Fibroblast of skin of right biceps (primary cell): Measurements from ENCODE around the gene PTGR1.
"Not testable (repeated sequence)": the region's sequence is repeated elsewhere in the genome, so short reads cannot be mapped to it uniquely, and the experiment has no call there.

Source experiments
- DNase-seq: peaks from one replicate; pipeline ENCODE4 v3.0.0-alpha.2; 2013

Gene PTGR1

DNA sequence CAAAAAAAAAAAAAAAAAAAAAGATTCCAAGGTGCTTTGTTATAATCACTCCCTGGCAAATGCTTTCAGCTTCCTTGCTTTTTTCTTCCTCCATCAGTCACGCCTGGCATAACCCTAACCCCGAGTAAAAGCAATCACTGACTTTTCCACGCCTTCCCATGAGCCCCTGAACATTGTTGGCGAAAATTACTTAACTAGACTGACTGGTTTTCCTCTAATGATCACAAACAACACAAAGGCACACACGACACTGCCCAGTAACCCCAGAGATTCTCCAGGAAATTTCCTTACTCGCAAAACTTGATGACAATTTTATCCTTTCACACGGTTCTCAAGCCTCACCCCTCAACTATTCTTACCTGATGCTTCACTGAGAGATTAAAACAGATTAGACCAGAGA, 11.4 kb upstream of the PTGR1 start:
- DNase-seq = no peak

DNA sequence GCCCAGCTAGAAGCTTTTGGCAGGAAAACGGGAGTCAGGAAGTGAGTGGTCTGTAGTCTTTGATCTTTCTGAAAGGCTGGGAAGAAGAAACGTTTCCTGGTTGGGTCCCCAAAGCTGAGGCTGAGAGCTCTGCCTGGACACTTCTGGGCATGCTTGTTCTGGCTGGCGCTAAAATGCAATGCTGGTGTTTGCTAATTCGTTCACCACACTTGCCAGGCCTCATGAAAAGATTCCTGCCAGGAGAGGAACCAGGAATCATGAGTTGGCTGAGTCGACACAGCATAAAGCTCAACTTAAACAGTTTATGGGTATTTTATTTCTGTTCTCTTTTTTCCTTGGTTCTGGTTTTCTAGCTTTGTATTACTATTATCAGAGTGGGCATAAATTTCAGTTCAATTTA, 10.7 kb upstream of the PTGR1 start:
- no peak for DNase-seq

DNA sequence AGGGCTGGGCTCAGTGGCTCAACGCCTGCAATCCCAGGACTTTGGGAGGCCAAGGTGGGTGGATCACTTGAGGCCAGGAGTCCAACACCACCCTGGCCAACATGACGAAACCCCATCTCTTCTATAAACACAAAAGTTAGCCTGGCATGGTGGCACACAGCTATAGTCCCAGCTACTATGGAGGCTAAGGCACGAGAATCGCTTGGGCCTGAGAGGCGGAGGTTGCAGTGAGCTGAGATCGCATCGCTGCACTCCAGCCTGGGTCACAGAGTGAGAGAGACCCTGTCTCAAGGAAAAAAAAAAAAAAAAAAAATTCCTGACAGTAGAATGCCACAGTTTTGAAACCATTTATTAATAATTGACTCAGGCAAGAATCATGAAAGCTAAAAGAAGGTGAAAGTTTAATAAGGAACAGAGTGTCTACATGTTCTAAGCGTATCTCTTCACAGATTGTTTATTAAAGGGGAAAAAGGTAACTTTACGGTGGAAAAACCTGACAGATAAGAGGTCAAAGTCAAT, 5.7 kb upstream of the PTGR1 start:
- DNase-seq = no peak

DNA sequence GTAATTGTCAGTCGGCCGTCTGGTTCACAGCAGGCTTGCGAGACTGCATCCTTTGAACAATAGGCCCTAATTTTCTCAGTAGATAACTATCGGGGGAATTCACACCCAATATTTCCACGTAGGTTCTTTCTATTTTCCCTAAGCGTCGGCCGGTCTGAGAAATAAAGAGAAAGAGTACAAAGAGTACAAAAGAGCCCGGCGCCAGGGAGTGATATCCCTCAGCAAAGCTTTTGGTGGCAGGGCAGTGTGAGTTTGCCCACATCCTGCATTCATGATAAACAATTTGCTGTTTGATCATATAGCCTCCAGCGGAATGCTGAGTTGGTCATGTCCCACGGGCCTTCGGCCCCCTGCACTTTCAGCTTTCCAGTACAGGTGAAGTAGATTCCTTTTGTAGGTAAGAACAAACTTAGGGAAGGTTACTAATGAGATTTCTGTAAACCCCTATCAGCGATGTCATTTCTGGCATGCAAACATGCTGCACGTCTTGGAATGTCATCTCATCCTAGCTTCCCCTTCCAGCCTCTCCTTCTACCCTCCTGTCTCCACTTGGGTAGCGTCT, 4.7 kb upstream of the PTGR1 start:
- DNase-seq = no peak

DNA sequence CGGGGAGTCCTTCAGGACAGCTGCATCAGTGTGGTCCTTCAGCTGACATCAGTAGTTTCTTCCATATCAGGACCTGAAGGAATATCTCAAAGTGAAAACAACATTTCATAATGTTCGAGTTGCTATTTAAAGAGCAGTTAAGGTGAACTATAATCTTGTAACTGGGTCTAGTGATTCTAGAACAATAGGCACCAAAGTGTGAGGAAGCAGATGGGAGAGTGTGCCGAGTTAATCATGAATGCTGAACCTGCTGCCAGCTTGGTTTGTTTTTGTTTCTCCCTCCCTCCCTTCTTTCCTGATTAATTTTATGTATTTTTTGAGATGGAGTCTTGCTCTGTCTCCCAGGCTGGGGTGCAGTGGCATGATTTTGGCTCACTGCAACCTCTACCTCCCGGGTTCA, 3.6 kb upstream of the PTGR1 start:
- DNase-seq = no peak

DNA sequence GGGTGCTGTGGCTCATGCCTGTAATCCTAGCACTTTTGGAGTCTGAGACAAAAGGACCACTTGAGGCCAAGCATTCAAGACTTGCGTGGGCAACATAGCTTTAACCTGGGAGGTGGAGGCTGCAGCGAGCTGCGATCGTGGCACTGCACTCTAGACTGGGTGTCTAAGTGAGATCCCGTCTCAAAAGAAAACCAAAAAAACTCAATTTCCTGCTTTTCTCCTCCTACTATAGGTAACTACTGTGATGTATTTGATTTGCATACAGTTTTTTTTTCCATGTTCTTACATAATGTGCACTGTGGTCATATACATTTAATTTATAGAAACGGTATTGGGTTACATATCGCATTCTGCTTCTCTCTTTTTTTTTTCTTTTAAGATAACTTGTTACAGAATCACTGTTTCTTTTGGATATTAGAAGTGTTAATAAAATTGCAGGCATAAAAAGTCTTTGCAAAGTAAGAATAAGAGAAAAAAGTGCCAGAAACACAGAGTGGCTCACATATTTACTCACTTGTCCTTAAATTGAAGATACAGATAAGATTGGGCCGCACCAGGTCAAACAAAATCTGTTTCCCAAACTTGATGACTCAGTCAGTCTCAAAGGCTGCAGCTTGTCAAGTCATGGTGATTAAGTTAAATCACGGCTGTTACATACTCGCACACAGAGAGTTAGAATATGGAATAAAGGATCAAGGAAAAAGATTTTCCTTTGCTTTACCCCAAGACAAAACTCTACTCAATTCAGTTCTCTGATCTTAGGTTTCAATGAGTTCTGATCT, 2.0 kb upstream of the PTGR1 start:
- DNase-seq = peak; percentile 45

DNA sequence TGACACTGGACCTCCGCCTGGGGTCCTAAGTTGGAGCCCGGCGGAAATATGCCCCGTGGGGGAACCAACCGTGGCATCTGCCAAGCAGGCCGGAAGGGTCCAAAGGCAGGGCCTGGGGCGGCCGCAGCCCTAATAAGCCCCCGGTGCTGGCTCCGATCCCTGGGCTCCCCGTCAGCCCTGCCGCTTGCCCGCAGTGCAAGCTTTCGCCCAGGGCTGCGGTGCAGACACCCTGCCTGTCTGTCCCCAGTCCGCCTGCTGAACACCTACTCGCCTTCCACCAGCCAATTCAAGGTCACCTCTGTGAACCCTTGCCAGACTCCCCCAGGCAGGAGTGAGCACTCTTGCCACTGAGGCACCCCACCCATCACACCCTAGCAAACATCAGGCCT, 502 bp upstream of the PTGR1 start:
- DNase-seq = no peak

DNA sequence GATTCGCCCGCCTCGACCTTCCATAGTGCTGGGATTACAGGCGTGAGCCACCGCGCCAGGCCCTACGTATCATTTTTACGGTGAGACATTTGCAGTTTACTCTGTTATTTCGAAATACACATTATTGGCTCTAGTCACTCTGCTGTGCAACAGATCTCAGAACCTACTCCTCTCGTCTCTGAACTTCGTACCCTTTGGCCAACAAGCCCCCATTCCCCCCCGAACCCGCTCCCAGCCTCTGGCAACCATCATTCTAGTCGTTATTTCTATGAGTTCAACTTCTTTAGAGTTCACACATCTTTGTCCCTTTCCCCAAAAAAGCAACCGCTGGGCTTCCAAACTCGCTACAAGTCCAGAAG, 735 bp downstream of the PTGR1 start:
- DNase-seq = peak; percentile 42

DNA sequence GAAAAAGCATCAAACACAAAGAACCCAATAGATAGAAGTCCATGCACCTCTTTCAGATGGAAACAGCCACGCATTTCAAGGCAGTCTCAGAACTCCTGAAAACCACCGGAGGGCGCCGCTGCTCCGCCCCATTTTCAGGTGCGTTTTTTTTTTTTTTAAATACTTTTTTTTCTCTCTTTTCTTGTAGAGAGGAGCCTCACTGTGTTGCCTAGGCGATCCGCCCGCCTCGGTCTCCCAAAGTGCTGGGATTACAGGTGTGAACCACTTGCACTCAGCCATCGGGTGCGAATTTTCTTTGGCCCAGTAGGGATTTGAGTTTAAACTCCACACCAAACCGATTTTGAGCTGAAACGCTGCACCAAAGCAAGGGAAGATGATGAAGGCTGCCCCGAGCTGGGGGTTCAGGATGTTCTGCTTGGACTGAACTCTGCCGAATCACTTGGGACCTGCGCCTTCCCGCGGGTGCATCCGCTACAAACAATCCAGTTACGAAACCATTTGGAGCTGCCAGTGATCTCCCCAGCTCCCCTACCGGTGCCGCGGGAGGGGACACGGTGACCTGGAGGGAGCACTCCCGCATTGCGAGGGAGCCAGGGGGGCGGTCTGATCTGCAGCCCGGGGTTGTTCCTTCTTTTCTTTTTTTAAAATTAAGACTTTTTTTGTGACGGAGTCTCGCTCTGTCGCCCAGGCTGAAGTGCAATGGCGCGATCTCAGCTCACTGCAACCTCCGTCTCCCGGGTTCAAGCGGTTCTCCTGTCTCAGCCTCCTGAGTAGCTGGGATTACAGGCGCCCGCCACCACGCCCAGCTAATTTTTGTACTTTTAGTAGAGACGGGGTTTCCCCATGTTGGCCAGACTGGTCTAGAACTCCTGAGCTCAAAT, 1.4 kb downstream of the PTGR1 start:
- peak; percentile 63 for DNase-seq

DNA sequence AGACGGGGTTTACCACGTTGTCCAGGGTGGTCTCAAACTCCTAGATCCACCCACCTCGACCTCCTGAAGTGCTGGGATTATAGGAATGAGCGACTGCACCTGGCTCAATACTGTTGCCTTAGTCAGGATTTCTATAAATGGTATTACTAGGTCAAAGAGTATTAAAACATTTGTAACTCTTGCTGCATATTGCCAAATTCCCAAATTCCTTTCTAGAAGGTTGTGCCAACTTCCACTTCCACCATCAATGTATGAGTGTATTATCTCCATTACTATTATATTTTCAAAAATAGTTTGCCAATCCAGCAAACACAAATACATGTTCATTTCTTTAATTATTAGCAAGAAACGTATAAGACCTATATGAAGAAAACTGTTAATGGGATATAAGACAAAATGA, 10.6 kb downstream of the PTGR1 start:
- no peak for DNase-seq

DNA sequence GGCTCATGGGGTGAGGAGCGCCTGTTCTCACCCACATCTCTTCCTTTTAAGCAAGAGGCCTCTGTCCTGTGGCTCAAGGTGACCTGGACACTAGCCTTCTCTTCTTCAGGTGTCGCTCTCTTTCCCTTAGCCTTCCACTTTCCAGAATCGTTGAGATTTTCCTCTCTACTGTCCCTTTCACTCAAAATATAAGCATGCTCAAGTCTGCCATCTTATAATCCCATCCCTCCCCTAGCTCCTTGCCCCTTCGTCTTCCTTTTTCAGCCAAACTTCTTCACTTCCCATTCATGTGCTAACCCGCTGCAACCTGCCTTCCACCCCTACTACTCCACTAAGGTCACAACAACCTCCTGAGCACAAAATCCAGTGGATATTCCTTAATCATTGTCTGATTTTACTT, 13.1 kb downstream of the PTGR1 start:
- DNase-seq = no peak

DNA sequence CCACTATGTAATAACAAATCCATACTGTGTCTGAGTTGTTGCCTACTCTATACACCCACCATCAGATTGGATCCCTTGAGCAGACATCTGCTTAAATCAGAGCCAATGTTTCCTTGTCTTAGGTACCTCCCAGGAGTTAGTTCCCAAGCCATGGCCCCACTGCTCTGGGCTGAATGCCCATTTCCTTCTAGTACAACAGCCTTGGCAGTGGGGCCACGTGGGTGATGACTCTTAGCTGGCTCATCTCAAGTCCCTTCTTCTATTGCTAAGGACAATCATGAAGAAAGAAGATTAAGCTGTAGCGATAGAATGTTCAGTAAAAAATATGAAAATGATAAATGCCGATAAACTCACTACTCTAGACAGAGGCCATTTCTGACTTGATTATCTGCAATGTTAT, 16.6 kb downstream of the PTGR1 start:
- DNase-seq = peak; percentile 32

DNA sequence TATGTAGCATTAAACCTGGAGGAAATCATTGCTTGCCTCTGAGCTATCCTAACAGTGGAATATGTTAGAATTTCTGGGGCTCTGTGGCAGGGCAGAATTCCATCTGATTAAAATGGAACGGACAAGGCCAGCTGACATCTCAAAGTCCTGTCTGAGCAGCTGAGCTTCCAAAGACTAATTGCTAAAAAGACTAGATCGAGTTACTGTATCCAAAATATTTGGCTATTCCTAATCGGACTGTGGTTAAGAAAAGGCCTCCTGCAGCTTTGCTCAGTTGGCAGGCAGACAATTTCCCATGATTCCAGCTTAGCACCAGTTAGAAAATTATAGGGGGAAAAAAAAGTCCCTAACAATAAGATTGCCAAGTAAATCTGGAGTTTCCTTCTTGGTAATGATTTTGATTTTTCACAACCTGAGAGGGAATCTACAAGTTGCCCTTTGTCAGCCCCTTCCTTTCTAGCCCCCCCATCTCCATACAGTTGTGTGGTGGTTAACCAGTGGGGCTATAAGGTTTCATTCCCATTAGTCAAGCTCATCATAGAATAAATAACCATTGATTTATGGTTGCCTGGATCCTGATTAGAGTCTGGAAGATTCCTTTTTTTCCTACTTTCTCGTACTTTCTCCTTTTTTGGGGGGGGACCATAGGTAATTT, 26.4 kb downstream of the PTGR1 start:
- DNase-seq = peak; percentile 88

DNA sequence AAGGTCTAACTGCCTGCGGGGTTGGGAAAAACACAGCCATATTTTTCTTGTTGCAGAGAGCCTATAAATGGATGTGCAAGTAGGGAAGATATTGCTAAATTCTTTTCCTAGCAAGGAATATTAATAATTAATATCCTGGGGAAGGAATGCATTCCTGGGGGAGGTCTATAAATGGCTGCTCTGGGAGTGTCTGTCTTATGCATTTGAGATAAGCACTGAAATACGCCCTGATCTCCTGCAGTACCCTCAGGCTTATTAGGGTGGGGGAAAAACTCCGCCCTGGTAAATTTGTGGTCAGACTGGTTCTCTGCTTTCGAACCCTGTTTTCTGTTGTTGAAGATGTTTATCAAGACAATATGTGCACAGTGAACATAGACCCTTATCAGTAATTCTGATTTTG, 31.3 kb downstream of the PTGR1 start:
- DNase-seq = not testable (repeated sequence)

DNA sequence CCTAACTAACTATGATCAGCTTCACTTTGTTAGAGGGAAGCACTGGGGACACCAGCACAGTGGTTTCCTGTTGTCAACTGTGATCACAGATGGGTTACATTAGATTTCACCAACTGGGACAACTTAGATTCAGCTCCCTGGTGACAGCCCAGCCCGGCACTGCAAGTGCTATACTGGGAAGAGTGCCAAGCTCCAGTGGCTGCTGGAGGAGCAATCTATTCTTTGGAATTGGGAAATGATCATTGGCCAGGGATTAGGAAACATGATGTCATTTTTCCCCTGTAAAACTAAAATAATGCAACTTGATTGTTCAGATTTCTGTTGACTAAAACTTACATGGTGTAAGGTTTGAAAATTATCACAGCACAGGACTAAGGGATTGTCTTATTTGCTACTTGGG, 33.2 kb downstream of the PTGR1 start:
- no peak for DNase-seq

DNA sequence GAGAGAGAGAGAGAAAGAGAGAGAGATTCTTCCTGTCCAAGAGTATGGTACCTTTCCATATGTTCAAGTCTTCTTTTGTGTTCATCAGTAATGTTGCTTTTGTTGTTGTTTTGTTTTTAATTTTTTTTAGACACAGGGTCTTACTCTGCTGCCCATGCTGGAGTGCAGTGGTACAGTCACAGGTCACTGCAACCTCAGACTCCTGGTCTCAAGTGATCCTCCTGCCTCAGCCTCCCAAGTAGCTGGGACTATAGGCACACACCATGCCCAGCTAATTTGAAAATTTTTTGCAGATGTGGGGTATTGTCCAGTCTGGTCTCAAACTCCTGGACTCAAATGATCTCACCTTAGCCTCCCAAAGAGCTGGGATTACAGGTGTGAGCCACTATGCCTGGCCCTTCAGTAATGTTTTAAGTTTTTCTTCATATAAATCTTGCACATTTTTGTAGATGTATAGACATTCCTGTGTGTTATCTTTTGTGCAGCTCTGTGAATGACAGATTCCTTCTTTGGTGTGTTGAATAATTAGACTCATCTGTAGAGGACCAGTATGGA, 38.2 kb downstream of the PTGR1 start:
- DNase-seq = no peak

DNA sequence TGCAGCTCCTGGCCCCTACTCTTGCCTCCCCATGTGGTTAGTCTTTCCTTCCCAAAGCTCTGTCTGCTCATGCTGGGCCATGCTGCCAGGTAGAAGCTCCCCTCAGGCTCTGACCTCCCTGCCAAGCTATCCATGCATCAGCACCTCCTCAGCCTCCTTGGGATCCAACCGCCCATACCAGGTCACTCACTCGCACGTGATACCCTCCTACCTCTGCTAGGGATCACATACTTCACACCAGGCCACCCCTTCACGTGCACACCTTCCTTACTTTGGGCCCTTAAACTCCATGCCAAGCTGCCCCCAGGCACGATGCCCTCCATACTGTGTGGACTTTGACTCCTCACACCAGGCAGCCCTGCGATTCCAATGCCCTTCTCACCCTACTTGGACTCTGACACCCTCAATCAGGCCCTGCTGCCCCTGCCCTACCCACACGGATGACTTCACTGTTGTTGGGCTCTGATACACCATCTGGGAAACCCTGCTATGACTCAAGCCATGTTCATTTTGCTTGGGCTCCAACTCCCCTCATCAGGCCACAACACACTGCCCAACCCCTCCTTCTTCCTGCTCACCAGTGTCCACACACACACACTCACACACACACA, 40.3 kb downstream of the PTGR1 start:
- peak; percentile 32 for DNase-seq

DNA sequence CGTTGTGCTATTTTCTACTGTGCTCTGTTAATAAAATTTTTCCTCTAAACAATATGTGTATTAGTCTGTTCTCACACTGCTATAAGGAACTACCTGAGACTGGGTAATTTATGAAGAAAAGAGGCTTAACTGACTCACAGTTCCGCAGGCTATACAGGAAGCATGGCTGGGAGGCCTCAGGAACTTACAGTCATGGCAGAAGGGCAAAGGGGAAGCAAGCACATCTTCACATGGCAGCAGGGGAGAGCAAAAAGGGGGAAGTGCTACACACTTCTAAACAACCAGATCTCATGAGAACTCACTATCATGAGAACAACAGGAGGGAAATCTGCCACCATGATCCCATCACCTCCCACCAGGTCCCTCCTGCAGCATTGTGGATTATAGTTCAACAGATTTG, 44.0 kb downstream of the PTGR1 start:
- DNase-seq = not testable (repeated sequence)

DNA sequence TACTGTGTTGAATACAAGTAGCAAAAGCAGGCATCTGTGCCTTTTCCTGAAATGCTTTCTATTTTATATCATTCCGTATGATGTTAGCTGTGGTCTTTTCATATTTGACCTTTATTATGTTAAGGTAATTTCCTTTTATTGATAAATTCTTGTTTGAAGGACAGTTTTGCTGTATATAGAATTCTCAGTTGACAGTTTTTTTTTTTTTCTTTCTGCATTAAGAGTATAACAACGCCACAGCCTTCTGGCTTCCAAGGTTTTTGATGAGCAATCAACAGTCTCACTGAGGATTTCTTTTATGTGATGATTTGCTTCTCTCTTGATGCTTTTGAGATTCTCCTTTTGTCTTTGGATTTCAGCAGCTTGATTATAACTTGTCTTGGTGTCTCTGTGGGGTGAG, 50.8 kb downstream of the PTGR1 start:
- no peak for DNase-seq

DNA sequence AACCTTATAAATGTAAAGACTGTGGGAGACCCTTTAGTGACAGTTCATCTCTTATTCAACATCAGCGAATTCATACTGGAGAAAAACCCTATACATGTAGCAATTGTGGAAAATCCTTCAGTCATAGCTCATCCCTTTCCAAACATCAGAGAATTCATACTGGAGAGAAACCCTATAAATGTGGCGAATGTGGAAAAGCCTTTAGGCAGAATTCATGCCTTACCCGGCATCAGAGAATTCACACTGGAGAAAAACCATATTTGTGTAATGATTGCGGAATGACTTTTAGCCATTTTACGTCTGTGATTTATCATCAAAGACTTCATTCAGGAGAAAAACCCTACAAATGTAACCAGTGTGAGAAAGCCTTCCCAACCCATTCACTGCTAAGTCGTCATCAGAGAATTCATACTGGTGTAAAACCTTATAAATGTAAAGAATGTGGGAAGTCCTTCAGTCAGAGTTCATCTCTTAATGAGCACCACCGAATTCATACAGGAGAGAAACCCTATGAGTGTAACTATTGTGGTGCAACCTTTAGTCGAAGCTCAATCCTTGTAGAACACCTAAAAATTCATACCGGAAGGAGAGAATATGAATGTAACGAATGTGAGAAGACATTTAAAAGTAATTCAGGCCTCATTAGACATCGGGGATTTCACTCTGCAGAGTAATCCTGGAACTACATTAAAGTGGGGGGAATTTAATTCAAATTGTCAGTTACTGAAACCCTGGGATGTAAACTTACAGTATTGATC, 56.8 kb downstream of the PTGR1 start:
- no peak for DNase-seq

DNA sequence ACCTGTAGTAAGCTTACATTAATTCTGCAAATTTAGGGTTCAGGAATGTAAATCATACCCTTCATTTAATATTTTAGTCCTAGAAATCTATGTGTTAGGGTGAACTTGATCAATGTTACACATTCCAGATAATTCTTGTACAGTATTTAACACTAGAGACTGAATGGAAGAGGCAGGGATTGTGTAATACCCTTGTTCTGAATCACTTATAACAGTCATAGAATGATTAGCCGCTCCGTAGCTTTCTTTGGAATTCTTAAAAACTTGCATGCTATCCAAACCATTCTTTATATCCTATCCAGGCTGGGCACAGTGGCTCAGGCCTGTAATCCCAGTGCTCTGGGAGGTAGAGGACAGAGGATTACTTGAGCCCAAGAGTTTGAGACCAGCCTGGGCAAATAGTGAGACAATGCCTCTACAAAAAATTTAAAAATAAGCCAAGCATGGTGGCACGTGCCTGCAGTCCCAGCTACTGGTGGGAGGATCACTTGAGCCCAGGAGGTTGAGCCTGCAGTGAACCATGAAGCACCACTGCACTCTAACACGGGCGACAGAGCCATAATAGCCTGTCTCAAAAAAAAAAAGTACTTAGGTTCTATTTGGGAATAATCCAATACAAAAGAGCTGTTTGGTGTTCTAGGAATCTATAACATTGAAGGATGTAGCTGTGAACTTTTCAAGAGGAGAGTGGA, 66.2 kb downstream of the PTGR1 start:
- DNase-seq = peak; percentile 9
